ENCODE data around the gene NHS. TPM values are rescaled to one million over a fixed set of nuclear protein-coding genes. Genes with fewer than 3 reads are reported as not detected.

NHS gene
- total RNA-seq, 4 donors from 2014 or later = 4.6 to 9.9 (median 7.2) TPM

DNA sequence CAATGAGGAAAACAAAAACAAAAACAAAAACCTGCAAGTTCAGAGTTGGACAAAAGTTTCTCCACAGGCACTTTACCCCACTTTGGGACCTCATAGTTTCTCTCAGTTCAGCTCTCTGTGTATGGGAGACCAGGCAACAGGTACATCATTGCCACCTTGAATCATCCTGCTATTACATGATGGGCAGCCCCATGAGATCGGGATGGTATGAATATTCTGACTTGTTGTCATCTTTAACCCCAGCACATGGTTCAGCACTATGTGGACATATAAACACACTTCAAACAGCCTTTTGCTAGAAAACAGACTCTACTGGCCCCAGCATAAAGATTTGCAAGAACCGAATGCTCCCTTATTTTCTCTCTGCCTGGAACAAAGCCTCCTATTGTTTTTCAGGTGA, 185.4 kb downstream of the NHS start:
- no peaks in the 10 kb centered on the region for H3K36me3 ChIP-seq
- H3K27me3 ChIP-seq = no peaks in the 10 kb centered on the region
- H3K27ac ChIP-seq = no peak overlapping the region
- WGBS = 64% methylated on average over 2 of the region's 2 CpGs
- H3K4me3 ChIP-seq = no peak overlapping the region
- TF ChIP-seq, protein P1, sequence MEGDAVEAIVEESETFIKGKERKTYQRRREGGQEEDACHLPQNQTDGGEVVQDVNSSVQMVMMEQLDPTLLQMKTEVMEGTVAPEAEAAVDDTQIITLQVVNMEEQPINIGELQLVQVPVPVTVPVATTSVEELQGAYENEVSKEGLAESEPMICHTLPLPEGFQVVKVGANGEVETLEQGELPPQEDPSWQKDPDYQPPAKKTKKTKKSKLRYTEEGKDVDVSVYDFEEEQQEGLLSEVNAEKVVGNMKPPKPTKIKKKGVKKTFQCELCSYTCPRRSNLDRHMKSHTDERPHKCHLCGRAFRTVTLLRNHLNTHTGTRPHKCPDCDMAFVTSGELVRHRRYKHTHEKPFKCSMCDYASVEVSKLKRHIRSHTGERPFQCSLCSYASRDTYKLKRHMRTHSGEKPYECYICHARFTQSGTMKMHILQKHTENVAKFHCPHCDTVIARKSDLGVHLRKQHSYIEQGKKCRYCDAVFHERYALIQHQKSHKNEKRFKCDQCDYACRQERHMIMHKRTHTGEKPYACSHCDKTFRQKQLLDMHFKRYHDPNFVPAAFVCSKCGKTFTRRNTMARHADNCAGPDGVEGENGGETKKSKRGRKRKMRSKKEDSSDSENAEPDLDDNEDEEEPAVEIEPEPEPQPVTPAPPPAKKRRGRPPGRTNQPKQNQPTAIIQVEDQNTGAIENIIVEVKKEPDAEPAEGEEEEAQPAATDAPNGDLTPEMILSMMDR (IDR thresholded peaks at IDR 0.05) = no peak
- TF ChIP-seq POLR2AphosphoS5 (IDR thresholded peaks at IDR 0.05) (no peak), POLR2A (IDR thresholded peaks at IDR 0.05) (no peak), EP300 (IDR thresholded peaks at IDR 0.05) (no peak)
- no peaks in the 10 kb centered on the region for H3K9me3 ChIP-seq
- DNase-seq (ENCODE audit: low spot score in 2 of 2) = no peak
- H3K4me1 ChIP-seq = peaks cover 11% of the 10 kb centered on the region

DNA sequence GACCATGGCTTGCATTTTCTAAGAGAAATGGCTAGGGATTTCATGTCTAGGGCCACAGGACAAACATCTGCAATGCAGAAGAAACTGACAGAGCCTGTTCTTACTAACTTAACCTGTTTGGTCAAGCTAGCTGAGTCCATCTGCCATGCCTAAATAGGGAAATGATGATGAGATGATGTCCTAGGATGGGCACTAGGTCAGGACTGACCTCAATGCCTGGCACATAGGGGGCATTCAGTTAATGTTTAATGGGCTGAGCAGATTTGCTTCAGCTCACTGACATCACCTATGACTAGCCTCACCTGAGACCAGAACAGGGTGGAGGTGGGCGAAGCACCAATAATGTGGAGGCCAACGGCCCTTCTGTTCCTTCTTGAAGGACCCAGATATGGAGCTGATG, 188.1 kb downstream of the NHS start:
- peaks cover 11% of the 10 kb centered on the region for H3K4me1 ChIP-seq
- no peak overlapping the region for H3K4me3 ChIP-seq
- no peak overlapping the region for H3K27ac ChIP-seq
- no peaks in the 10 kb centered on the region for H3K36me3 ChIP-seq
- H3K9me3 ChIP-seq = no peaks in the 10 kb centered on the region
- TF ChIP-seq, protein P1 (IDR thresholded peaks at IDR 0.05) = no peak
- no peak for TF ChIP-seq POLR2AphosphoS5 (IDR thresholded peaks at IDR 0.05)
- no peak for TF ChIP-seq EP300 (IDR thresholded peaks at IDR 0.05)
- TF ChIP-seq POLR2A (IDR thresholded peaks at IDR 0.05) = no peak
- 84% methylated on average over 2 of the region's 2 CpGs for WGBS
- H3K27me3 ChIP-seq = no peaks in the 10 kb centered on the region
- no peak for DNase-seq (ENCODE audit: low spot score in 2 of 2)

DNA sequence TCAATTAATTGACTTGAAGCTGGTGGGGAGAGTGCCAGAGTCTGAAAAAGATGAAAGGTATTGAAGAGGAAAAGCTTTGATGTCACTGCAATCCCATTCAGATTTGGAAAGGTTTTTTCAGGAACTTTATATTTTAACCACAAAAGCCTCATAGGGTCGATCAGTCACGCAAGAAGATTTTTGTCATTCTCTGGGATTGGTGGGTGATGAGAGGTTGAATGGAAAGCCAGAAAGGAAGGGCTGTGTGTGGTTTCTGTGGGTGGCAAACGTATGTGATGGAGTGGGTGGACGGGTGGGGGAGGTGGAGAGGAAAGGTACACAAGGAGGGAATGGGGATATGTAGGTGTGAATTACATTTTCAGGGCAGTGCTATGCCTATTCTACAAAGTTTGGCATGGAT, 188.5 kb downstream of the NHS start:
- Histone ChIP-seq H3K4me1 (peaks cover 11% of the 10 kb centered on the region), H3K27me3 (no peaks in the 10 kb centered on the region), H3K27ac (no peak overlapping the region), H3K36me3 (no peaks in the 10 kb centered on the region), H3K9me3 (no peaks in the 10 kb centered on the region), H3K4me3 (no peak overlapping the region)
- no peak for DNase-seq (ENCODE audit: low spot score in 2 of 2)
- TF ChIP-seq, protein P1 (IDR thresholded peaks at IDR 0.05) = no peak
- TF ChIP-seq POLR2A (IDR thresholded peaks at IDR 0.05) = no peak
- TF ChIP-seq EP300 (IDR thresholded peaks at IDR 0.05) = no peak
- no peak for TF ChIP-seq POLR2AphosphoS5 (IDR thresholded peaks at IDR 0.05)
- WGBS = 60% methylated on average over 4 of the region's 4 CpGs

DNA sequence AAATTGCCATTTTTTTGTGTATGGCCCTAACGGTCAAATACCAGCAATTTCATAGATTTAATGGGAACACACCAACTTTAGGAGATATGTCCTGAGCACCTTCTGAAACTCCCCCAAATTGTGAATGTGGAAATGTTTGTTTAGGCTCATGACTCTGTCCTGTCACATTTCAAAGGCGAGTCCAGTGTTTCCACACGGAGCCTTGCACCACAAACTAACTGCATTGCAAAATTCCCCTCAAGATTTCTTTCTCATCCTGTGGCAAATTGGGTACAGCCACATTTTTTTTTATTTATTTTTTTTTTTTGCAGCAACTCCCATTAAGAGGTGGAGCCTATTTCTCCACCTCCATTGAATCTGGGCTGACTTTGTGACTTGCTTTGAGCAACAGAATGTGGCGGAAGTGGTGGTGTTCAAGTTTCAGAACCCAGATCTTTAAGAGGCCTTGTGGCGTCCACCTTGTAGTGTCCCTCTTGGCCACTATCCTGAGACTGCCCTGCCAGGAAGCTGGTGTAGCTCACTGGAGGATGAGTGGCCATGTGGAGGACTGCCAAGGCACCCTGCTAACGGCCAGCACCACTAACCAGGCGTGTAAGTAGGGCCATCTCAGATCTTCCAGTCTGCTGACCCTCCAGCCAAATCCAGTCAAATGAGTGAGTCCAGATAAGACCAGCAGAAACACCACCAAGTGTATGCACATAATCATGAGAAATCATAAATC, 189.8 kb downstream of the NHS start:
- WGBS = 74% methylated on average over 7 of the region's 7 CpGs
- no peak for TF ChIP-seq POLR2AphosphoS5 (IDR thresholded peaks at IDR 0.05)
- TF ChIP-seq, protein P1 (IDR thresholded peaks at IDR 0.05) = no peak
- TF ChIP-seq EP300 (IDR thresholded peaks at IDR 0.05) = no peak

DNA sequence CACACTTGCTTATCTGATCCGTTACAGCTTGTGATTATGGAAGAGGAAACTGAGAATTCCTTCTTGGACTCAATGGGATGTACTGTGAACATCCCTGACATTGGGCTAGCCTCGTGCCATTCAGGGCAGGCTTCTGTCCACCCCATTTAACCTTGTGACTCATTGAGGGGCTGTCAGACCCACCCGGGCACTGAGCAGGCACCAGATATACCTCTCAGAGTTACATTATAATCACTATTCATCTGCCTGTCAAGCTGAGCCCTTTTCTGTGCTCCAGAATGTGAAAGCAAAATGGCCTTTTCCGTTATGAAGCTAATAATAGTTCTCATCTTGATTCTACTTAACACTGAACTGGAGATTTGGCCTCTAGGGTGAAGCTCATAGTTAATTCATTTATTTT, 191.7 kb downstream of the NHS start:
- H3K27me3 ChIP-seq = no peaks in the 10 kb centered on the region
- no peaks in the 10 kb centered on the region for H3K9me3 ChIP-seq
- no peaks in the 10 kb centered on the region for H3K36me3 ChIP-seq
- no peak overlapping the region for H3K27ac ChIP-seq
- TF ChIP-seq POLR2A (IDR thresholded peaks at IDR 0.05) = no peak
- no peak for TF ChIP-seq EP300 (IDR thresholded peaks at IDR 0.05)
- TF ChIP-seq, protein P1 (IDR thresholded peaks at IDR 0.05) = no peak
- no peak for TF ChIP-seq POLR2AphosphoS5 (IDR thresholded peaks at IDR 0.05)
- H3K4me1 ChIP-seq = no peaks in the 10 kb centered on the region
- DNase-seq (ENCODE audit: low spot score in 2 of 2) = no peak
- no peak overlapping the region for H3K4me3 ChIP-seq
- 64% methylated on average over 4 of the region's 4 CpGs for WGBS

More for the DNA sequence above, 189.8 kb downstream of the NHS start:
- no peak for DNase-seq (ENCODE audit: low spot score in 2 of 2)
- Histone ChIP-seq H3K27ac (no peak overlapping the region), H3K36me3 (no peaks in the 10 kb centered on the region), H3K4me3 (no peak overlapping the region), H3K27me3 (no peaks in the 10 kb centered on the region), H3K9me3 (no peaks in the 10 kb centered on the region), H3K4me1 (peaks cover 8% of the 10 kb centered on the region)
